WTC11 (cell line): ENCODE data around the gene DNAH8. TPM values are rescaled to one million over a fixed set of nuclear protein-coding genes. Genes with fewer than 3 reads are reported as not detected.

Experiments used
- ATAC-seq: fragments of 200-7000 bp; cut with Tn5 transposase; 2 replicates; pipeline ENCODE4 v1.10.0; 2021; ENCODE audit warnings: mild to moderate bottlenecking, moderate library complexity
- CTCF ChIA-PET: fragments of 300-600 bp; sonication (Branson Sonifier 250); formaldehyde crosslinking; loops from one replicate; lab custom pipeline; 2021; ENCODE audit warnings: antibody characterized with exemption; lab: Charles Lee
- POLR2A ChIA-PET: fragments of 350-600 bp; sonication (Branson Sonifier 250); formaldehyde crosslinking; loops from one replicate; lab custom pipeline; 2021; ENCODE audit warnings: antibody characterized with exemption; lab: Charles Lee
- DNase-seq: peaks from one replicate; pipeline ENCODE4 v3.0.0; 2021; ENCODE audit warnings: low spot score
- H3K27ac Mint-ChIP-seq: 2 replicates; pipeline ENCODE4 v1.8.0; 2021; ENCODE audit warnings: mixed read lengths
- H3K27me3 Mint-ChIP-seq: 2 replicates; pipeline ENCODE4 v1.8.0; 2021; ENCODE audit warnings: low read depth, mild to moderate bottlenecking, moderate library complexity, mixed read lengths
- H3K36me3 Mint-ChIP-seq: 2 replicates; pipeline ENCODE4 v1.8.0; 2021; ENCODE audit warnings: mixed read lengths
- H3K4me1 Mint-ChIP-seq: 2 replicates; pipeline ENCODE4 v1.8.0; 2022; ENCODE audit warnings: mixed read lengths
- H3K4me3 Mint-ChIP-seq: 2 replicates; pipeline ENCODE4 v1.8.0; 2021; ENCODE audit warnings: mild to moderate bottlenecking, moderate library complexity, mixed read lengths
- H3K9me3 Mint-ChIP-seq: 2 replicates; pipeline ENCODE4 v1.8.0; 2021; ENCODE audit warnings: mixed read lengths
- ESRRA ChIP-seq: sonication (generic); formaldehyde crosslinking; IDR thresholded peaks from 2 replicates; pipeline ENCODE4 v1.8.1; 2022; ENCODE audit warnings: mild to moderate bottlenecking, missing genetic modification reagents, borderline replicate concordance
- ETV6 ChIP-seq: sonication (generic); formaldehyde crosslinking; IDR thresholded peaks from 2 replicates; pipeline ENCODE4 v1.8.1; 2022; ENCODE audit warnings: mild to moderate bottlenecking, missing genetic modification reagents
- FOXJ3 ChIP-seq: sonication (generic); formaldehyde crosslinking; IDR thresholded peaks from 2 replicates; pipeline ENCODE4 v1.9.0; 2021; ENCODE audit warnings: missing genetic modification reagents, mild to moderate bottlenecking, borderline replicate concordance
- HMGA2 ChIP-seq: fragments of 250-450 bp; sonication (Bioruptor Pico); IDR thresholded peaks from 2 replicates; pipeline ENCODE4 v1.4.0; 2021; ENCODE audit warnings: mild to moderate bottlenecking, moderate library complexity
- KAT7 ChIP-seq: sonication (generic); formaldehyde crosslinking; IDR thresholded peaks from 2 replicates; pipeline ENCODE4 v1.8.1; 2023; ENCODE audit warnings: missing genetic modification reagents, mild to moderate bottlenecking, borderline replicate concordance
- TEAD1 ChIP-seq: sonication (generic); formaldehyde crosslinking; IDR thresholded peaks from 2 replicates; pipeline ENCODE4 v1.8.0; 2022; ENCODE audit warnings: mild to moderate bottlenecking, missing genetic modification reagents
- ZNF138 ChIP-seq: sonication (generic); formaldehyde crosslinking; conservative IDR thresholded peaks from 2 replicates; pipeline ENCODE4 v1.8.1; 2022; ENCODE audit warnings: mild to moderate bottlenecking, moderate library complexity, missing genetic modification reagents
- total RNA-seq: library from RNA; stranded (reverse); gene quantifications from 3 replicates; pipeline ENCODE4 v1.2.3, GENCODE V29; 2021
- TF ChIP-seq, protein P1 (sequence below): sonication (generic); formaldehyde crosslinking; IDR thresholded peaks from 2 replicates; pipeline ENCODE4 v1.8.0; 2023; ENCODE audit warnings: missing genetic modification reagents, mild to moderate bottlenecking, borderline replicate concordance
- TF ChIP-seq, protein P2 (sequence below): sonication (generic); formaldehyde crosslinking; IDR thresholded peaks from 2 replicates; pipeline ENCODE4 v1.8.1; 2022; ENCODE audit warnings: low read depth, mild to moderate bottlenecking, moderate library complexity, missing genetic modification reagents, borderline replicate concordance
- TF ChIP-seq, protein P3 (sequence below): sonication (generic); formaldehyde crosslinking; IDR thresholded peaks from 2 replicates; pipeline ENCODE4 v1.8.0; 2022; ENCODE audit warnings: mild to moderate bottlenecking, missing genetic modification reagents
- TF ChIP-seq, protein P4 (sequence below): sonication (generic); formaldehyde crosslinking; IDR thresholded peaks from 2 replicates; pipeline ENCODE4 v1.8.0; 2022; ENCODE audit warnings: mild to moderate bottlenecking, missing genetic modification reagents
- TF ChIP-seq, protein P5 (sequence below): sonication (generic); formaldehyde crosslinking; conservative IDR thresholded peaks from 2 replicates; pipeline ENCODE4 v1.8.1; 2022; ENCODE audit warnings: mild to moderate bottlenecking, missing genetic modification reagents
- TF ChIP-seq, protein P6 (sequence below): fragments of 250-450 bp; sonication (Bioruptor Pico); IDR thresholded peaks from 2 replicates; pipeline ENCODE4 v2.1.2; 2022; ENCODE audit warnings: mild to moderate bottlenecking, moderate library complexity

The DNAH8 gene
- total RNA-seq, 1 experiment from 2014 or later = 0.02 TPM

DNA sequence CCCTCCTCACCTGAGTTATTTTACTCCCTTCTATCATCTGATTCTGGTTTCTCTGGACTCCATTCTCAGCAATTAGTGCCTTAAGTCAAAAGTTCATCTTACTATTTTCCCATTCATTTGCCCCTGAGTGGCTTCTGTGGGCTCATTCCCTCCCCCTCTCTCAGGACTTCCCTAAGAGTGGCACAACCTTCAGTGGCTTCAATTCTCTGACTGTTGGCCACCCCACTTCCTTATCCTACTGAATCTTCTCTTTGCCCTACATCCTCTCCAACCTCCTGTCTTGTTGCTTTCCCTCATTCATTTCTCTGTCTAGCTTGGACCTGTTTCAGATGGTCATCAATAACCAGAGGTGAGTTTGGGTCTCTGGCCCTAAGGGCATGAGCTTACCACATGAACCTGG lies 272.4 kb downstream of the DNAH8 start (continued):
- TF ChIP-seq, protein P1, sequence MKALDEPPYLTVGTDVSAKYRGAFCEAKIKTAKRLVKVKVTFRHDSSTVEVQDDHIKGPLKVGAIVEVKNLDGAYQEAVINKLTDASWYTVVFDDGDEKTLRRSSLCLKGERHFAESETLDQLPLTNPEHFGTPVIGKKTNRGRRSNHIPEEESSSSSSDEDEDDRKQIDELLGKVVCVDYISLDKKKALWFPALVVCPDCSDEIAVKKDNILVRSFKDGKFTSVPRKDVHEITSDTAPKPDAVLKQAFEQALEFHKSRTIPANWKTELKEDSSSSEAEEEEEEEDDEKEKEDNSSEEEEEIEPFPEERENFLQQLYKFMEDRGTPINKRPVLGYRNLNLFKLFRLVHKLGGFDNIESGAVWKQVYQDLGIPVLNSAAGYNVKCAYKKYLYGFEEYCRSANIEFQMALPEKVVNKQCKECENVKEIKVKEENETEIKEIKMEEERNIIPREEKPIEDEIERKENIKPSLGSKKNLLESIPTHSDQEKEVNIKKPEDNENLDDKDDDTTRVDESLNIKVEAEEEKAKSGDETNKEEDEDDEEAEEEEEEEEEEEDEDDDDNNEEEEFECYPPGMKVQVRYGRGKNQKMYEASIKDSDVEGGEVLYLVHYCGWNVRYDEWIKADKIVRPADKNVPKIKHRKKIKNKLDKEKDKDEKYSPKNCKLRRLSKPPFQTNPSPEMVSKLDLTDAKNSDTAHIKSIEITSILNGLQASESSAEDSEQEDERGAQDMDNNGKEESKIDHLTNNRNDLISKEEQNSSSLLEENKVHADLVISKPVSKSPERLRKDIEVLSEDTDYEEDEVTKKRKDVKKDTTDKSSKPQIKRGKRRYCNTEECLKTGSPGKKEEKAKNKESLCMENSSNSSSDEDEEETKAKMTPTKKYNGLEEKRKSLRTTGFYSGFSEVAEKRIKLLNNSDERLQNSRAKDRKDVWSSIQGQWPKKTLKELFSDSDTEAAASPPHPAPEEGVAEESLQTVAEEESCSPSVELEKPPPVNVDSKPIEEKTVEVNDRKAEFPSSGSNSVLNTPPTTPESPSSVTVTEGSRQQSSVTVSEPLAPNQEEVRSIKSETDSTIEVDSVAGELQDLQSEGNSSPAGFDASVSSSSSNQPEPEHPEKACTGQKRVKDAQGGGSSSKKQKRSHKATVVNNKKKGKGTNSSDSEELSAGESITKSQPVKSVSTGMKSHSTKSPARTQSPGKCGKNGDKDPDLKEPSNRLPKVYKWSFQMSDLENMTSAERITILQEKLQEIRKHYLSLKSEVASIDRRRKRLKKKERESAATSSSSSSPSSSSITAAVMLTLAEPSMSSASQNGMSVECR (CRISPR knock-in tag) = no peak
- no peak for TF ChIP-seq TEAD1 (CRISPR knock-in tag)

DNA sequence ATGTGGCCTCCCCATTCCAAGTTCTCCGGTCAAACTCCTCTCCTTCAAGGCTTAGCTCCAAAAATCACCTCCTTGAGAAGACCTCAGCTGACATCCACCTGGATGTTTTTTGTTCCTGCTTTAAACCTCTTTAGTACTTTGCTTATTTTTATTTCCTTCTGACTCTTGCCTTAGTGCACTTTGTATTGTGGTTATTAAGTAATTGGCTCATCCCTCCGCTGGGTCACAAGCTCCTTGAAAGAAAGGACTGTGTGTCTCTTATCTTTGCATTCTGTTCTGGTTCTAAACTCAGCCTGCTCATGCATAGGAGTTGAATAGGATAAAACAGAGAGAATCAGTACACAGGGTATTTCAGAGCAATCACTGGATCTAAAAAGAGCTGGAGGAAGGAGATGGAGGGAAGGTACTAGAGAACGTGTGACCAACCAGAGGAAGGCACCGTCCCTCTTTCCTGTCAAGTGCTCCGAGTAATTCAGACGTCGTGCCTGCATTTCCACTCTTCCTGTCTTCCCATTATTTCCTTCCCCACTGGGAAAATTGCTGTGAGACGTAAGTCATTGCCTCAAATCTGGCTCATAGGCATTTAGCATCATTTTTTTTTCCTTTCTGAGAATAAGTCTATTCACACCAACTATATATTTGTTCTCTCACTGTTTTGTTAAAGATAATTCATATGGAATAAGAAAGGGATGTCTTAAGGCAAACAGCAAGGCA lies 273.8 kb downstream of the DNAH8 start:
- ATAC-seq (no peak), DNase-seq (no peak)
- H3K27ac Mint-ChIP-seq = no peak overlapping the region
- TF ChIP-seq, protein P2, sequence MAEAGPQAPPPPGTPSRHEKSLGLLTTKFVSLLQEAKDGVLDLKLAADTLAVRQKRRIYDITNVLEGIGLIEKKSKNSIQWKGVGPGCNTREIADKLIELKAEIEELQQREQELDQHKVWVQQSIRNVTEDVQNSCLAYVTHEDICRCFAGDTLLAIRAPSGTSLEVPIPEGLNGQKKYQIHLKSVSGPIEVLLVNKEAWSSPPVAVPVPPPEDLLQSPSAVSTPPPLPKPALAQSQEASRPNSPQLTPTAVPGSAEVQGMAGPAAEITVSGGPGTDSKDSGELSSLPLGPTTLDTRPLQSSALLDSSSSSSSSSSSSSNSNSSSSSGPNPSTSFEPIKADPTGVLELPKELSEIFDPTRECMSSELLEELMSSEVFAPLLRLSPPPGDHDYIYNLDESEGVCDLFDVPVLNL (CRISPR knock-in tag) = no peak
- TF ChIP-seq, protein P3, sequence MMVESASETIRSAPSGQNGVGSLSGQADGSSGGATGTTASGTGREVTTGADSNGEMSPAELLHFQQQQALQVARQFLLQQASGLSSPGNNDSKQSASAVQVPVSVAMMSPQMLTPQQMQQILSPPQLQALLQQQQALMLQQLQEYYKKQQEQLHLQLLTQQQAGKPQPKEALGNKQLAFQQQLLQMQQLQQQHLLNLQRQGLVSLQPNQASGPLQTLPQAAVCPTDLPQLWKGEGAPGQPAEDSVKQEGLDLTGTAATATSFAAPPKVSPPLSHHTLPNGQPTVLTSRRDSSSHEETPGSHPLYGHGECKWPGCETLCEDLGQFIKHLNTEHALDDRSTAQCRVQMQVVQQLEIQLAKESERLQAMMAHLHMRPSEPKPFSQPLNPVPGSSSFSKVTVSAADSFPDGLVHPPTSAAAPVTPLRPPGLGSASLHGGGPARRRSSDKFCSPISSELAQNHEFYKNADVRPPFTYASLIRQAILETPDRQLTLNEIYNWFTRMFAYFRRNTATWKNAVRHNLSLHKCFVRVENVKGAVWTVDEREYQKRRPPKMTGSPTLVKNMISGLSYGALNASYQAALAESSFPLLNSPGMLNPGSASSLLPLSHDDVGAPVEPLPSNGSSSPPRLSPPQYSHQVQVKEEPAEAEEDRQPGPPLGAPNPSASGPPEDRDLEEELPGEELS (CRISPR knock-in tag) = no peak
- TF ChIP-seq ZNF138 (CRISPR knock-in tag) = no peak
- TF ChIP-seq, protein P4, sequence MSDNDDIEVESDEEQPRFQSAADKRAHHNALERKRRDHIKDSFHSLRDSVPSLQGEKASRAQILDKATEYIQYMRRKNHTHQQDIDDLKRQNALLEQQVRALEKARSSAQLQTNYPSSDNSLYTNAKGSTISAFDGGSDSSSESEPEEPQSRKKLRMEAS (CRISPR knock-in tag) = no peak
- TF ChIP-seq KAT7 (CRISPR knock-in tag) = no peak
- TF ChIP-seq, protein P5, sequence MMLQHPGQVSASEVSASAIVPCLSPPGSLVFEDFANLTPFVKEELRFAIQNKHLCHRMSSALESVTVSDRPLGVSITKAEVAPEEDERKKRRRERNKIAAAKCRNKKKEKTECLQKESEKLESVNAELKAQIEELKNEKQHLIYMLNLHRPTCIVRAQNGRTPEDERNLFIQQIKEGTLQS (CRISPR knock-in tag) = no peak
- TF ChIP-seq, protein P6, sequence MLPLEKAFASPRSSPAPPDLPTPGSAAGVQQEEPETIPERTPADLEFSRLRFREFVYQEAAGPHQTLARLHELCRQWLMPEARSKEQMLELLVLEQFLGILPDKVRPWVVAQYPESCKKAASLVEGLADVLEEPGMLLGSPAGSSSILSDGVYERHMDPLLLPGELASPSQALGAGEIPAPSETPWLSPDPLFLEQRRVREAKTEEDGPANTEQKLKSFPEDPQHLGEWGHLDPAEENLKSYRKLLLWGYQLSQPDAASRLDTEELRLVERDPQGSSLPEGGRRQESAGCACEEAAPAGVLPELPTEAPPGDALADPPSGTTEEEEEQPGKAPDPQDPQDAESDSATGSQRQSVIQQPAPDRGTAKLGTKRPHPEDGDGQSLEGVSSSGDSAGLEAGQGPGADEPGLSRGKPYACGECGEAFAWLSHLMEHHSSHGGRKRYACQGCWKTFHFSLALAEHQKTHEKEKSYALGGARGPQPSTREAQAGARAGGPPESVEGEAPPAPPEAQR = no peak
- no peak for TF ChIP-seq ESRRA (CRISPR knock-in tag)
- no peak for TF ChIP-seq ETV6 (CRISPR knock-in tag)
- no peak for TF ChIP-seq HMGA2 (CRISPR knock-in tag)
- TF ChIP-seq FOXJ3 (CRISPR knock-in tag) = no peak
- ChIA-PET CTCF (interaction anchor here (1.1 to 1.4 kb wide), 2 partner anchors 8 to 116 kb away, joined by 4 to 7 read pairs; no protein-coding TSS in a partner anchor), POLR2A (no interaction called here)
- peaks cover 14% of the 10 kb centered on the region for H3K4me1 Mint-ChIP-seq
- no peaks in the 10 kb centered on the region for H3K9me3 Mint-ChIP-seq
- 0 out of 2 replicates have a peak, but pooled peaks cover 3% of the 10 kb centered on the region for H3K27me3 Mint-ChIP-seq
- no peak overlapping the region for H3K4me3 Mint-ChIP-seq
- H3K36me3 Mint-ChIP-seq = no peaks in the 10 kb centered on the region
